Ishikawa (cell line): ENCODE measurements around the gene OR5A2.

Source experiments
- CEBPB ChIP-seq: IDR thresholded peaks from 2 replicates; pipeline ENCODE4 v1.6.1; 2012
- CREB1 ChIP-seq: IDR thresholded peaks from 2 replicates; pipeline ENCODE4 v1.6.1; 2012; ENCODE audit warnings: low read depth
- EGR1 ChIP-seq: IDR thresholded peaks from 2 replicates; pipeline ENCODE4 v1.6.1; 2012
- EP300 ChIP-seq: IDR thresholded peaks from 2 replicates; pipeline ENCODE4 v1.6.1; 2012; ENCODE audit warnings: borderline replicate concordance
- FOXM1 ChIP-seq: IDR thresholded peaks from 2 replicates; pipeline ENCODE4 v1.6.1; 2012; ENCODE audit warnings: low read depth, borderline replicate concordance
- MAX ChIP-seq: IDR thresholded peaks from 2 replicates; pipeline ENCODE4 v1.6.1; 2012
- NFIC ChIP-seq: IDR thresholded peaks from 2 replicates; pipeline ENCODE4 v1.6.1; 2012
- RAD21 ChIP-seq: IDR thresholded peaks from 2 replicates; pipeline ENCODE4 v1.6.1; 2012; ENCODE audit warnings: low read depth
- REST ChIP-seq: IDR thresholded peaks from 2 replicates; pipeline ENCODE4 v1.6.1; 2012; ENCODE audit warnings: low read depth, mild to moderate bottlenecking
- TAF1 ChIP-seq: IDR thresholded peaks from 2 replicates; pipeline ENCODE4 v1.6.1; 2012; ENCODE audit warnings: low read depth, mild to moderate bottlenecking
- TCF12 ChIP-seq: IDR thresholded peaks from 2 replicates; pipeline ENCODE4 v1.6.1; 2012; ENCODE audit warnings: low read depth
- TEAD4 ChIP-seq: IDR thresholded peaks from 2 replicates; pipeline ENCODE4 v1.6.1; 2012
- USF1 ChIP-seq: IDR thresholded peaks from 2 replicates; pipeline ENCODE4 v1.6.1; 2012
- YY1 ChIP-seq: IDR thresholded peaks from 2 replicates; pipeline ENCODE4 v1.6.1; 2012; ENCODE audit warnings: low read depth
- ZBTB7A ChIP-seq: IDR thresholded peaks from 2 replicates; pipeline ENCODE4 v1.6.1; 2012; ENCODE audit warnings: low read depth

The OR5A2 gene

GRCh38 chr11:59400461-59401261 is 25.6 kb downstream of the OR5A2 start:
- TF ChIP-seq RAD21: no peak
- no peak for TF ChIP-seq YY1
- no peak for TF ChIP-seq EP300
- no peak for TF ChIP-seq TAF1
- no peak for TF ChIP-seq CREB1
- no peak for TF ChIP-seq CEBPB
- TF ChIP-seq ZBTB7A: no peak
- no peak for TF ChIP-seq USF1
- TF ChIP-seq MAX: no peak
- TF ChIP-seq TCF12: no peak
- TF ChIP-seq FOXM1: no peak
- TF ChIP-seq TEAD4: no peak
- TF ChIP-seq NFIC: no peak
- no peak for TF ChIP-seq EGR1
- TF ChIP-seq REST: no peak

DNA sequence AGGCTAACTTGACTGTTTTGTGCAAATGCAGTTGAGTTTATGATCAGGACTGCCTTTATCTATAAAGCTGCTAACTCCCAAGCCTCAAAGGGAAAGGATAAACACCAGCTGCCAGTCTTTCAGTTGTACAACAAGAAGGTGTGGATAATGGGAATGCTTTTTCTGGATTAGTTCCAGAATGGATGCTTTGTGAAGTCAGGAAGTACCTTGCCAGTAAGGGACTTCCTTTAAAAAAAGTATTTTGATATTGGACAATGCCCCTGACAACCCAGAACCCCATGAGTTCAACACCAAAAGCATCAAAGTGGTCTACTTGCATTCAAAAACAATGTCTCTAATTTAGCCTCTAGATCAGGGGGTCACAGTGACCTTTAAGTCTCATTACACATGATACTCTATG is 32.0 kb downstream of the OR5A2 start:
- no peak for TF ChIP-seq CREB1
- TF ChIP-seq CEBPB: no peak
- TF ChIP-seq EP300: no peak
- no peak for TF ChIP-seq RAD21
- no peak for TF ChIP-seq TCF12
- TF ChIP-seq YY1: no peak

GRCh38 chr11:59380263-59381059 is 45.8 kb downstream of the OR5A2 start:
- TF ChIP-seq EGR1: no peak
- TF ChIP-seq MAX: no peak
- no peak for TF ChIP-seq RAD21
- TF ChIP-seq REST: no peak
- TF ChIP-seq YY1: no peak
- TF ChIP-seq ZBTB7A: no peak
- TF ChIP-seq FOXM1: no peak
- no peak for TF ChIP-seq CEBPB
- no peak for TF ChIP-seq EP300
- TF ChIP-seq TEAD4: no peak

GRCh38 chr11:59368238-59369022 is 57.8 kb downstream of the OR5A2 start:
- TF ChIP-seq USF1: no peak
- no peak for TF ChIP-seq TAF1
- no peak for TF ChIP-seq CREB1
- TF ChIP-seq RAD21: no peak
- TF ChIP-seq EGR1: no peak
- no peak for TF ChIP-seq TEAD4
- TF ChIP-seq FOXM1: no peak
- TF ChIP-seq YY1: no peak
- TF ChIP-seq EP300: no peak
- no peak for TF ChIP-seq MAX
- TF ChIP-seq TCF12: no peak
- TF ChIP-seq CEBPB: no peak
- no peak for TF ChIP-seq NFIC
- no peak for TF ChIP-seq REST
